Umbilical cord (tissue), 2 donors: ENCODE data around the gene UPK3BL1. TPM values are rescaled to one million over a fixed set of nuclear protein-coding genes. Genes with fewer than 3 reads are reported as not detected.
"Not testable (repeated sequence)": the region's sequence is repeated elsewhere in the genome, so short reads cannot be mapped to it uniquely, and the experiment has no call there.

Experiments used
- DNase-seq: peaks from one replicate; pipeline ENCODE4 v3.0.0-alpha.2; 2015; ENCODE audit warnings: low spot score
- total RNA-seq: library from RNA; depleted of rRNA; stranded (reverse); fragments of >200 nt; gene quantifications from one replicate; pipeline ENCODE4 v1.2.3, GENCODE V29; 2014; ENCODE audit warnings: low replicate concordance; ENCODE audit not compliant: insufficient read depth

The UPK3BL1 gene
- total RNA-seq, 1 donor from 2014 or later: 142 TPM

DNA sequence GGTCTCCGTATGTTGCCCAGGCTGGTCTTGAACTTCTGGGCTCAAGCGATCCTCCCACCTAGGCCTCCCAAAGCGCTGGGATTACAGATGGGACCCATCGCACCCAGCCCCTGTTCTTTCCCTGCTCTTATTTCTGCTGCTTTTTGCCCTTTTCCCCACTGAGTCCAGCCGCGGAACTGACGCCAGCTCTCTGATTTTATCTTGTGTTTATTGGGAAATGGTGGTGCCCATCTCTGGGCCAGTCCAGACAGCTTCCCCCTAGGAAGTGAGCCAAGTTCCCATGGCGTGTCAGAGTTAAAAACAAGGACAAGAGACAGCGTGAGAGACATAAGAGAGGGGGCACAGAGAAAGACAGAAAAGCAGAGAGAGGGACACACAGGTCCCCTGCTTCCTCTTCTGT is 12.0 kb downstream of the UPK3BL1 start:
- not testable (repeated sequence) for DNase-seq

DNA sequence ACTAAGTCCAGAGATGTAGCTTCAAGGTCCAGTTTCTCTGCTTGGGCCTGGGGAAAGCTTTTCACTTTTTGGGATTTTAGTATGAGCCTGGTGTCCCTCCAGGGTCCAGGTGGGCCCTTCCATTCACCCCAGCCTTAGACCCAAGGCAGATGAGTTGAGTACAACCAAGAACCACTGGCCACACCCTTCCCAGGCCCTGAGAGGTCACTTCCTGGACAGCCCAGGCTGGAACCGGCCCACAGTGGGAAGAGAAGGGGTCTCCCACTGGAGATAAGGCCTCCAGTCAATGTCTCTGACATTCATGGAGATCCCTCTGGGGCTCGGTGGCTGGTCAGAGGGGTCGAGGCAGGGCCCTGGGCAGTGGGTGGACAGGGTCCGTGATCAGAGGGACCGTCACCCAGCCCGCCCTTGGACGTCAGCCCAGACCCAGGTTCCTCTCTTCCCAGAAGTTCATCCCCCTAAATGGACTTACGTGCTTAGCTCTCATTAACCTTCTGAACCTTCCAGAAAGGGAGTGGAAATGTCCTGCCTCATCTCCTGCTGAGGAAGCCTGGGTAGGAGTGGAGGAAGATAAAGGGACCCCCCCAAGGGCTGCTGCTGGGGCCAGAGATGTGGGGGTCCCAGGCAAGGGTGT is 15.2 kb downstream of the UPK3BL1 start:
- DNase-seq: not testable (repeated sequence)

DNA sequence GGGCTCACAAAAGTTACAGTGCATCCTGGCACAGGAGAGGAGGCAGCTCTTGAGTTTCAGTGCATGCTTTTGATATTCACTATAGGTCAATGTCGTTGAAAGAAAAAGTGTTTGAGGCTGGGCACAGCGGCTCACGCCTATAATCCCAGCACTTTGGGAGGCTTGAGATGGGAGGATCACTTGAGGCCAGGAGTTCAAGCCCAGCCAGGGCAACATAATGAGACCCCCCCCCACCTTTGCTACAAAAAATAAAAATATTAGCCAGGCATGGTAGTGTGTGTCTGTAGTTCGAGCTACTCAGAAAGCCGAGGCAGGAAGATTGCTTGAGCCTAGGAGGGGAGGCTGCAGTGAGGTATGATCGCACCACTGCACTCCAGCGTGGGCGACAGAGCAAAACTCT is 24.5 kb downstream of the UPK3BL1 start:
- DNase-seq: peak; percentile 1

DNA sequence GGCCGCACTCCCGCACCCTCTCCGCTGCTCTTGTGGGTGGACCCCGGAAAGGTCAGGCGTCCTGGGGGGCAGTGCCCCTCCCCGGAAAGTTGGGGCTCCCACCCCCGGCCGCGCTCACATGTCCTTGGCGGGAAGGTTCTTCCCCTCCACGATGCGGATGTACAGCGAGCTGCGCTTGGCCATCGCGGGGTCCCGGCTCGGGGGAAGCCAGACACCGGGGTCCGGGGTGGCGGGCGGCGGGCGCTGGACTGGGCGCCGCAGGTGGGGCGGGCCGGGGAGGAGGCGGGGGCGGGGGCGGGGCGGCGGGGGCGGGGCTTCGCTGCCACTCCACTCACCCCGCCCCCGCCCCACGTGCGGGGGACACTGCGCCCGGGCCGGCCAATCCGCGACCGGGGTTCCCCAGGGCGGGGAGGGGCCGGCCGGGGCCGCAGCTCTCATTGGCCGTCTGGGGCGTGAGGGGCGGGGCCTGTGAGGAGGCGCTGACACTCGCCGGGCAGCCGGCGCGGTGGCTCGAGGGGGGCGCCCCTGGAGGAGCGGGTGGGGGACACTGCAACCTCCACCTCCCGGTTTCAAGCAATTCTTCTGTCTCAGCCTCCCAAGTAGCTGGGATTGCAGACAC is 26.0 kb downstream of the UPK3BL1 start, which contains the start of gene RASA4:
Gene RASA4, minus strand, starts transcription at position 250 of the 619 bp plus-strand sequence. Its CDS starts 67 bp downstream, at position 183.
- DNase-seq: peak; percentile 13

DNA sequence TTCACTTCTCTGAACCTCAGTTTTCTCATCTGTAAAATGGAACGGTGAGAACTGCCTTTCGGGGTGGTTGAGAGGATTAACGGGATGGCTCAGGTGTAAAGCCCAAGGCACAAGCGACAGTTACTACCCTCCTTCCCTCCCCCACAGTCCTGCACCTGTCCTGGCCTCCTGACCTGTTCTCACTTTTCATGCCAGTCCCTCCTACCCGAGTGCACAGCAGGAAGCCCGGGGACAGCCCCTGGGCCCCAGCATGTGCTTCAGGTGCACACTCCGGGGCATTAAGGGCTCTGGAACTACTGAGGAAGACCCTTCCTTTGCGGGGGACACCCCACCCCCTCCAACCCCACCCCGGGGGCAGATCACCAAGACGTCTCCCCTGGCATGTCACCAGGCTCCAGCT is 26.7 kb downstream of the UPK3BL1 start:
- DNase-seq: not testable (repeated sequence)

DNA sequence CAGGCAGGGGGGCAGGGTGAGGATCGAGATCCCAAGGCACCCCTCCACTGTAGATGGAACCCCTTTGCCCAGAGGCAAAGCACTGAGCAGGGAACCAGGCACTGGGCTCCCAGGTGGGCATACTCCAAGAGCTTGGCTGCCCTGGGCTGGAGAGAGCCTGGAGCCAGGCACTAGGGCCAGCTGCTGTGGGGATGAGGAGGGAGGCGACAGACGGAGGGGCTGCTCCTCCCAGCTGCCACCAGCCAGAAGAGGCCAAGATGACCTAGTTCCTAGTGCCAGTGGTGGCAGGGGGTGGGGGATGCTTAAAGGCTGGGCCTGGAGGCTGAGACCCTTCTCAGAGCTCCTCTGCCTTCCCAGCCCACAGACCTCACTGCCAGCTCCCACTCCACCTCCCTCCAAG is 27.7 kb downstream of the UPK3BL1 start:
- not testable (repeated sequence) for DNase-seq

DNA sequence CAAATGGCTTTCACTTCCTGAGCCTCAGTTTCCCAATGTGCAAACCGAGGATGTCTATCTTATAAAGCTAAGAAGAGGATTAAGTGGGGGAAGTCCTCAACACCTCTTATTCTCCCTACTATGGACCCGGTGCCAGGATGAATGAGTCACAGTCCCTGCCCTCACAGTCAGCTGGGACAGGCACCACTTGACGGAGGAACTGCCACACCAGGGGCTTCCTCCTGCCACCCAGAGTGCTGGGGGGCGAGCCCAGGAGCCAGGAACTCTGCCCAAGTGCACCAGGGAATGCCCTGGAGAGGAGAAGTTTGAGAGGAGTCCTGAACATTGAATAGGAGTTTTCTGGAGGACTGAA is 28.3 kb downstream of the UPK3BL1 start:
- not testable (repeated sequence) for DNase-seq

DNA sequence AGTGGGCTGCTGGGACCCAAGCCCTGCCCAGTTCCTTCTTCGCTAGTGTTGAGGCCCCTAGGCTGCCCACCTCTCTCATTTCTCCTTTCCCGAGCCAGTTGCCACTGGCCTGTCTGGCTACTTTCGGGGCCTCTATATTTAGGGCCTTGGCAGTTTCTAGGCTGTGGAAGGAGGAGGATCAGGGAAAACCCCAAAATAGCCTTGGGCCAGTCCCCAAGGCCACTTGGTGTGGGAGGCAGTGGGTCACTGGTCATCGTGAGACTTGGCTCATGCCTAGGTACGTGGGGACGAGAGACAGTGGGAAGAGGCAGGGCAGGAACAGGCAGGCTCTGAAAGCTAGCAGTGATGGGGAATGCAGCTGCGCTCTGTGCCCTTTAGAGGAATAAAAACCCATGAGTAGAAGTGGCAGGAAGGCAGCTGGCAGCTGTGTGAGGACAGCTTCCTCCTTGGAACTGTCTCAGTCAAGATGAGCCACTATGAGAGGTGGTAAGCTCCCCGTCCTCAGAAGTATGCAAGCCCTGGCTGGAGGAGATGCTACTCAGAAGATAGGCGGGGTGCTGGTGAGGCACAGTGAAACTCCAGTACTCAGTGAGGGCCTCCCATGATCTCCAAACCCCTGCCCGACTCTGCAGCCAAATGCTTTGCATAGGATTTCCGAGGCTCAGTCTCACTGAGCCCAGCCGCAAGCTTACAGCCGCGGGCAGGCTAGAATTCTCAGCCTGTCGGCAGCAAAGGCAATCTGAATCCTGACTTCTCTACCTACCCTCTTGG is 28.8 kb downstream of the UPK3BL1 start:
- not testable (repeated sequence) for DNase-seq

DNA sequence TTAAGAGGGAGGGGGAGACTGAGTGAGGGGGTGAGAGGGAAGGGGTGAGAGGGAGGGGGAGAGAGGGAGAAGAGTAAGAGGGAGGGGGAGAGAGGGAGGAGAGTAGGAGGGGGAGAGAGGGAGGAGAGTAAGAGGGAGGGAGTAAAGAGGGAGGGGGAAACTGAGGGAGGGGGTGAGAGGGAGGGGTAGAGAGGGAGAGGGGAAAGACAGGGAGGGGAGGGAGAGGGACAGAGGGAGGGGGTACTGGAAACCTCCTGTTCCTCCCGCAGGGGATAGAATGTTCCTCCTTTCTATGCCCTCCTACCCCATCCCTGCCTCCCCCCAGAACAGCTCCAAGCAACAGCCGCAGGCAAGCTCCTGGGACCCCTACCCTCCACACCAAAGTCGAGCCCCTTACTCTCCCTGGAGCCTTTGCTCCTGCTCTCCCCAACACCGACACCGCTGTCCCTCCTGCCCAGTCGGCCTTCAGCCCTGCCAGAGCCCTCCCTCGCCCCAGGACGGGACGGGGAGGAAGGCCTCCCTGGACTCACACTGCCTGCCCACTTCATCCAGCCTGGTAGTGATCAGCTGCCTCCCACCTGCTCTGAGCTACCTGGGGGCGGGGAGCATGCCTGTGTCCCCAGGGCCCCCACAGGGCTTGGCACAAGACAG is 30.8 kb downstream of the UPK3BL1 start:
- DNase-seq: not testable (repeated sequence)

DNA sequence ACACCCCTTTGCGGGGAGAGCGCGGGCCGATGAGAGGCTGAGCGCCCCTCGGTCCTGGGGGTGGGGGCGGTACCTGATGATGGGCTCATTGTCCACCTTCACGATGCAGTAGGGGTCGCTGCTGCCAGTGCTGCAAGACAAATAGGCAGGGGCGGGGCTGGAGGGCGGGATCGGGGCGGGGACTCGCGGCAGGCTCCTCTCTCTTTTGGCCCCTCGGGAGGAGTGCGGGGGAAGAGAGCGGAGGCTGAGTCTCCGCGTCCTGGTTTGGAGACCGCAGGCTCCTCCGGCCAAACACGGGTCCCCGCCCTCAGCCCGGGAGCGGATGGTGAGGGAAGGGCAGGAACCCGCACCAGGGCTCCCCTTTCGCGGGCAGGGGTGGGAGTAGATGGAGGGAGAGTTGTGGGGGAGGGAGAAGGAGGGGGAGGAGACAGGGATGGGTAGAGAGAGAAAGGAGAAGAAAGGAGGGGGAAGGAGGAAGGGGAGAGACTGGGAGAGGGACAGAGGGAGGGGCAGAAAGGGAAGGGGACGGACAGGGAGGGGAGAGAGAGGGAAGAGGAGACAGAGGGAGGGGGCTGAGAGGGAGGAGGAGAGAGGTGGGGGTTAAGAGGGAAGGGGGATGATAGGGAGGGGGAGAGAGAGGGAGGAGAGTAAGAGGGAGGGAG is 31.4 kb downstream of the UPK3BL1 start:
- not testable (repeated sequence) for DNase-seq

DNA sequence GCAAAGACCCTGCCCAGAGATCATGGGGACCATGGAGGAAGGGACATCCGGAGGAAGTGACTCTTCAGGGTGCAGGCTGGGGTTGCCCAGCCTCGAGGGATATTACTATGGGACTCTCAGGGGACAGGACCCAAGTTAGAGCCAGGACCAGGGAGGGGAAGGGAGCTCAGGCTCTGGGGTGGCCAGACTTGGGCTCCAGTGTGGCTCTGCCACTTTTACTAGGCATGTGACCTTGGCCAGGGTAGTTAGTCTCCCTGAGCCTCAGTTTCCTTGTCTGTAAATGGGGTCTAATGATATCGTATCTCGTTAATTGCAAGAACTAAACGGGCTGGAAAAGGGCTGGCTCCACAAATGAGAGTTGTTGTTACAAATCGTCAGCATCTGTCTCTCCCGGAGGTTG is 32.1 kb downstream of the UPK3BL1 start:
- not testable (repeated sequence) for DNase-seq

DNA sequence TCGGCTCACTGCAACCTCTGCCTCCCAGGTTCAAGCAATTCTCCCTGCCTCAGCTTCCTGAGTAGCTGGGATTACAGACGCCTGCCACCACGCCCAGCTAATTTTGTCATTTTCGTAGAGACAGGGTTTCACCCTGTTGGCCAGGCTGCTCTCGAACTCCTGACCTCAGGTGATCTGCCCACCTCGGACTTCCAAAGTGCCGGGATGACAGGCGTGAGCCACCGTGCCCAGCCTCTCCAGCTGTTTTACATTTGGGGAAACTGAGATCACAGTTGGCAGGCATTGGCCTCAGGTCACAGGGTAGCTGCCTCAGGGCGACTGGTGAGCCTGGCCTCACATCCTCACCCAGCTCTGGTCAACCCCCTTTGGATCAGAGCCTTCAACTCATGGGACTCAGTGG is 32.9 kb downstream of the UPK3BL1 start:
- not testable (repeated sequence) for DNase-seq

DNA sequence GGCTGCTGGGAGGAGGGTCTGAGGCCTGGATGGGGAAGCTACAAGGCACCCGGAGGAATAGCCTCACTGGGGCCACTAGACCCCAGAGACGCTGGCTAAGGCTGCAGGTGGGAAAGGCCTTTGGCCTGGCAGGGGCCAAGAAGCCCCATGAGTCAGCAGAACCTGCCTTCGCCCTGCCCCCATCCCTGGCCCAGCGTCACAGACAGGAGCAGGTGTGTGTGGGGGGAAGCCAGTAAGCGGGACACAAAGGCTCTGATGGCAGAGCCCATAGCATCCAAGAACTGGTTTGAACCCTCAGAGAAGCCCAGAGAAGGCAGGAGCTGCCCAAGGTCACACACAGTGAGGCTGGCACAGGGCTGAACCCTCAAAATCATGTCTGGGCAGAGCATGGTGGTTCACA is 35.7 kb downstream of the UPK3BL1 start:
- DNase-seq: not testable (repeated sequence)

DNA sequence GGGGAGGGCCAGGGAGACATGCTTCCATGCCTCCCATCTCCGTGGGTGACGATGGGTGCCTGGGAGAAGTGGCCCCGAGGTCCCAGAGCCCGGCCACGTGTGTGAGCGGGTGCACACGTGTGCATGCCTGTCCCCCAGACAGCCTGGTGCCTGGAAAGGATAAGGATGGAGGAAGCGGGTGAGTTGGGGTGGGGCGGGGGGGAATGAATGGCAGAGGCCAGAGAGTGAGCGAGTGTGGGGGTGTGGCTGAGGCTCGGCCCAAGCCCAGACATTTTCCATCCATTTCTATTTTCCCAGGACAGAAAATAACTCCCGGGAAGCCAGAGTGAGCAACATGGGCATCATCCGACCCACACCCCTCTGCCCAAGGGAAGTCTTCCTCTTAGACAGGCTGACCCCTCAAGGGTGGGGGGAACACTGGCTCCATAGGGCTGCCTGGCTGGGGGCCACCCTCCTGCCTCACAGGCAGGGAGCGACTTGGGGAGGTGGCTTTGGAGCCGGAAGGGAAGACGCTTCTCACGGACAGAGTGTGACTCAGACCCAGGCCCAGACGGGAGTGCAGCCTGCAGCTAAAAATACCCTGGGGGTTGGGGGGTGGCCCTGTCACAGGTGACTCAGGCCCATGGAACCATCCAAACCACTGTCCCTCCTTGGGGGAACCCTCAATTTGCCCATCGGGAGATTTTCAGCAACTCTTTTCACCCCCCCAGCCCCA is 38.0 kb downstream of the UPK3BL1 start:
- not testable (repeated sequence) for DNase-seq

DNA sequence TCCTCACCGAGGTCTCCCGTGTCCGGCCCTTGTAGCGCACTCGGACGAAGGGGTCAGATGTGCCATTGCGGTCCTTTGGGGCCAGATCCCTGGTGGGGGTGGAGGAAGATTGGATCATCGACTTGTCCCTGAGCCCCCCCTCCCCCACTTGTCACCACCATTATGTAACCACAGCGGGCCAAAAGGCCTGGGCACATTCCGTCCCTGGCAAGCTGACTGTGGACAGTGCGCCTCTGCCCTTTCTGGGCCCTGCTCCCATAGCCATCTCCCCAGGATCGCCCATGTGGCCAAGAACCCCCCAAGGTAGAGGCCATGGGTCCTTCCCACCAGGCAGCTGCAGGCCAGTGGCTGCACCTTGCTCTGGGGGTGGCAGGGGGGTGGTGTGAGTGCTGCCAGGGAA is 40.3 kb downstream of the UPK3BL1 start:
- not testable (repeated sequence) for DNase-seq

DNA sequence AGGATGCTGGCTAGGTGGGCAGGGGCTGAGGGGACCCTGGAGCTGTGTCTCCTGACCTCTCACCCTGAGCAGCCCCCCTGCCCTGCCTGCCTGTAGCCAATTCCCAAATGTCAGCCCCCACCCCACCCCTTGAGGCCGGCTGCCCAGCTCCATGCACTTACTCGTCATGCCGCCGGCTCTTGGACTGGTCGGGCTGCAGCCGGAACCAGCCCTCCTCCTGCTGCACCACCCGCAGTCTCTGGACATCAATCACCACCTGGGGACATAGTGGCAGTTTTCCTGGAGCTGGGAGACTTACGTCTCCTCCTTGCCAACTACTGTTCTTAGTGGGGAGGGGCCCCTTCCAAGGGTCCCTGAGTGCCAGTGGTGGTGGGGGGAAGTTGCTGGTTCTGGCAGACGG is 42.9 kb downstream of the UPK3BL1 start:
- DNase-seq: not testable (repeated sequence)

DNA sequence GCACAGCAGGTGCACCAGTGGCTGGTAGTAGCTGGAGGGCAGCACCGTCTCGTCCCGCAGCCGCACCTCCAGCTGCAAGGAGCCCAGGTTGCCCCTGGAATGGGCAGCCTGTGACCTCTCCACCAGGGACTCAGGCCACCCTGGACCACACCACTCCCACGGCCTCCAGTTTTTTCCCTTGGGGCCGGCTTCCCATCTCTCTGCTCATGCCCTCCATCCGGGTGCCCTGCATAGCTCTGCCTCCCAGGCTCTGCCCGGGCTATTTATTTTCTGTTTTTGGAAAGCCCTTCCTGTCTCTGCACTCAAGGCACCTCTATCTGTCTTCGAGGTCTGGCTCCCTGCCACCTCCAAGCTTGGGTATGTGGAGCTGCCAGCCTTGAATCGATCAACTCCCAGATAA is 46.6 kb downstream of the UPK3BL1 start:
- not testable (repeated sequence) for DNase-seq

DNA sequence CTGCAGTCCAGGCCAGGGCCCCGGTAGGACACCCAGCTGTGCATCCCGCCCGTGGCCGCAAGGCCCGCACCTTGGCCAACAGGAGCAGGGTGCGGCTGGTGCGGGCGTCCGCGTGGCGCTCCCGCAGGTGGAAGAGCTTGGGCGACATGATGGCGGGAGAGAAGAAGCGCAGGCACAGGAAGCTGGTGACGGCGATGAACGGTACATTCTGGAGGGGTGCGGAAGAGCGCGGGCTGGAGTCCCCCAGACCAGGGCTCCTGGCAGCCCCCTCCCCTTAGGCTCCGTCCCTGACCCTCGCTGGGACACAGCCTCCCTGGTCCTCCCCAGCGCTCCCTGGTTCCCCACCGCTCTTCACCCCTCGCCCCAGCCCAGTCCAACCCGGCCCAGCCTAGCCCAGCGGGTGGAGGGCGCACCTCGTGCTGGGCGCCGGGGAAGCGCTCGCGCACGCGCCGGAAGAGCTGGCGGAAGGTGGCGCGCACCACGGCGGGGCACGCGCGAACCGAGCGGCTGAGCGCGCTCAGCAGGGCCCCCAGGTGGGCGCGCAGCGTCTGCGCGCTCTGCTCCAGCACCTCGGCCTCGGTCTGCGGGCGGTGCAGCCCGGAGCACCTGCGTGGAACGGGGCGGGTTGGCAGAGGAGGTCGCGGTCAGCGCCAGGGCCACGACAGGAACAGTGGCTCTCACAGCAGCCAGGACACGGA is 48.8 kb downstream of the UPK3BL1 start:
- not testable (repeated sequence) for DNase-seq

DNA sequence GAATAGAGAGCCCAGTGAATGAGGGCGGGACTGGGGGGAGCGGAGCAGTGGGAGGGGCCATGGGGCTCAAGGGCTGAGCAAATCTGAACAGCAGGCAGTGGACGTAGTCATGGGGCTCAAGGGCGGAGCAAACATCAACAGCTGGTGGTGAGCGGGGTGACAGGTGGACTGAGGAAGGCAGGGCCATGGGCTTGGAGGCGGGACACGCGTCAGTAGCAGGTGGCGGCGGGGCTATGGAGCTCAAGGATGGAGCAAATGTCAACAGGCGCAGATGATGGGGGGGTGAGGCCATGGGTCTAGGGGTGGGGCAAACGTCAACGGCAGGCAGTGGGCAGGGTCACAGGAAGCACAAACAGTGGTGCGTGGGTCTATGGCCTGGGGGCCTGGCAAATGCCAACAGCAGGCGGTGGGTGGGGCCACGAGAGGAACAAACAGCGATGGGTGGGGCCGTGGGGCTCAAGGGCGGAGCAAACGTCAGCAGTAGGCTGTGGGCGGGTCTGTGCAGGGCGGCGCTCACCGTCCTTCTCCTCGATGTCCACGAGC is 50.0 kb downstream of the UPK3BL1 start:
- not testable (repeated sequence) for DNase-seq

DNA sequence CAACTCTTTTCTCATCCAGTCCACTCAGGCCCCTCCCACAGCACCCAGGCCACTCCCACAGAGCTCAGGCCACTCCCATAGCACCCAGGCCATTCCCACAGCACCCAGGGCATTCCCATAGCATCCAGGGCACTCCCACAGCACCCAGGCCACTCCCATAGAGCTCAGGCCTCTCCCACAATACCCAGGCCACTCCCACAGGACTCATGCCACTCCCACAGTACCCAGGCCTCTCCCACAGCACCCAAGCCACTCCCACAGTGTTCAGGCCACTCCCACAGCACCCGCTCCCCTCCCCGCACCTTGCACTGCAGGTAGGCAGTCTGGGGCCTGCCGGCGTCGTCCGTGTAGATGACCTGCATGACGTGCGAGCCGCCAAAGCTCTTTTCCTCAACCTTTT is 52.7 kb downstream of the UPK3BL1 start:
- not testable (repeated sequence) for DNase-seq
